ENCODE measurements around the gene SLC7A10. TPM values are rescaled to one million over a fixed set of nuclear protein-coding genes. Genes with fewer than 3 reads are reported as not detected.
"Not testable (repeated sequence)": the region's sequence is repeated elsewhere in the genome, so short reads cannot be mapped to it uniquely, and the experiment has no call there.

Gene SLC7A10
- total RNA-seq, 1 experiment from 2014 or later, result not detected

GRCh38 chr19:33216198-33216830 is 9.3 kb downstream of the SLC7A10 start:
- no peak for DNase-seq (ENCODE audit: low spot score)

GRCh38 chr19:33215438-33216197 is 10.0 kb downstream of the SLC7A10 start:
- DNase-seq (ENCODE audit: low spot score), result no peak

- peak; percentile 18 for DNase-seq (ENCODE audit: low spot score)
Observed at GRCh38 chr19:33214596-33214995, 11.1 kb downstream of the SLC7A10 start.

GRCh38 chr19:33212436-33213172 is 13.0 kb downstream of the SLC7A10 start:
- DNase-seq (ENCODE audit: low spot score), result no peak

GRCh38 chr19:33211794-33212435 is 13.7 kb downstream of the SLC7A10 start:
- no peak for DNase-seq (ENCODE audit: low spot score)

- DNase-seq (ENCODE audit: low spot score), result no peak
Observed at GRCh38 chr19:33210266-33210940, 15.2 kb downstream of the SLC7A10 start.

GRCh38 chr19:33209850-33210230 is 15.8 kb downstream of the SLC7A10 start:
- not testable (repeated sequence) for DNase-seq (ENCODE audit: low spot score)

GRCh38 chr19:33208904-33209849 is 16.5 kb downstream of the SLC7A10 start:
- no peak for DNase-seq (ENCODE audit: low spot score)

- DNase-seq (ENCODE audit: low spot score), result no peak
Observed at GRCh38 chr19:33208371-33208895, 17.2 kb downstream of the SLC7A10 start.

- DNase-seq (ENCODE audit: low spot score), result no peak
Observed at GRCh38 chr19:33207903-33208302, 17.7 kb downstream of the SLC7A10 start.

GRCh38 chr19:33207040-33207620 is 18.5 kb downstream of the SLC7A10 start:
- DNase-seq (ENCODE audit: low spot score), result no peak

GRCh38 chr19:33206261-33207039 is 19.2 kb downstream of the SLC7A10 start:
- no peak for DNase-seq (ENCODE audit: low spot score)

- no peak for DNase-seq (ENCODE audit: low spot score)
Observed at GRCh38 chr19:33205531-33206260, 20.0 kb downstream of the SLC7A10 start.

GRCh38 chr19:33205110-33205509 is 20.5 kb downstream of the SLC7A10 start:
- DNase-seq (ENCODE audit: low spot score), result no peak

GRCh38 chr19:33204136-33204973 is 21.3 kb downstream of the SLC7A10 start:
- no peak for DNase-seq (ENCODE audit: low spot score)

- no peak for DNase-seq (ENCODE audit: low spot score)
Observed at GRCh38 chr19:33203529-33203928, 22.1 kb downstream of the SLC7A10 start.

Measured in A172 (cell line).